Breast epithelium (tissue), 4 donors: Measurements from ENCODE around the gene ATP8B3. TPM values are rescaled to one million over a fixed set of nuclear protein-coding genes. Genes with fewer than 3 reads are reported as not detected.

Experiments used
- DNase-seq, 2 donors: peaks; one replicate each; pipeline ENCODE4 v3.0.0-alpha.2; 2019; ENCODE audit warnings: low spot score in 2 of 2
- H3K27ac ChIP-seq, 2 donors: fragments of 200-600 bp; sonication (generic) in 1 of 2; one replicate each; pipeline ENCODE4 v1.5.1; 2016 to 2019; ENCODE audit warnings: mild to moderate bottlenecking in 1 of 2
- H3K27me3 ChIP-seq, 2 donors: fragments of 200-600 bp; sonication (generic) in 1 of 2; one replicate each; pipeline versions ENCODE4 v1.5.1 to v1.6.0; 2017 to 2019; ENCODE audit warnings: control low read depth in 1 of 2, mild to moderate bottlenecking in 1 of 2
- H3K36me3 ChIP-seq: fragments of 200-600 bp; one replicate; pipeline ENCODE4 v1.5.1; 2019
- H3K4me1 ChIP-seq, 2 donors: fragments of 200-600 bp; sonication (generic); one replicate each; pipeline ENCODE4 v1.5.1; 2016 to 2019; ENCODE audit warnings: control low read depth in 1 of 2
- H3K4me3 ChIP-seq, 3 donors: fragments of 200-600 bp; sonication (generic); 1 replicate in 2 of 3; 2 replicates in 1 of 3; pipeline ENCODE4 v1.5.1; 2016 to 2019; ENCODE audit warnings: mild to moderate bottlenecking in 3 of 3, moderate library complexity in 2 of 3
- H3K9me3 ChIP-seq, 2 donors: fragments of 200-600 bp; sonication (generic) in 1 of 2; one replicate each; pipeline ENCODE4 v1.5.1; 2016 to 2019; ENCODE audit warnings: control low read depth in 1 of 2
- POLR2A ChIP-seq: fragments of 450-650 bp; IDR thresholded peaks from one replicate; pipeline ENCODE4 v1.6.1; 2016; ENCODE audit warnings: antibody characterized with exemption, mild to moderate bottlenecking, moderate library complexity
- POLR2AphosphoS5 ChIP-seq, 3 donors: sonication (generic); formaldehyde crosslinking; IDR thresholded peaks; one replicate each; pipeline ENCODE4 v1.6.1; 2017; ENCODE audit warnings: antibody characterized with exemption in 3 of 3
- intact Hi-C: fragments of 100-400 bp; cut with DNase I; formaldehyde crosslinking; loops from one replicate; pipeline ENCODE4 v1.15.1; 2023; ENCODE audit warnings: low total_unique reads
- total RNA-seq, 3 donors: library from RNA; depleted of rRNA; stranded (reverse); fragments of >200 nt; gene quantifications; one replicate each; pipeline ENCODE4 v1.1.0, GENCODE V29; 2016
- TF ChIP-seq, protein P1 (sequence below), 3 donors: fragments of 450-650 bp; IDR thresholded peaks; one replicate each; pipeline ENCODE4 v1.5.1; 2016 to 2017; ENCODE audit warnings: antibody characterized with exemption in 3 of 3, mild to moderate bottlenecking in 3 of 3, moderate library complexity in 3 of 3

ATP8B3 gene
- total RNA-seq, 3 donors from 2014 or later = 0.66 to 1.4 (median 1.0) TPM

DNA sequence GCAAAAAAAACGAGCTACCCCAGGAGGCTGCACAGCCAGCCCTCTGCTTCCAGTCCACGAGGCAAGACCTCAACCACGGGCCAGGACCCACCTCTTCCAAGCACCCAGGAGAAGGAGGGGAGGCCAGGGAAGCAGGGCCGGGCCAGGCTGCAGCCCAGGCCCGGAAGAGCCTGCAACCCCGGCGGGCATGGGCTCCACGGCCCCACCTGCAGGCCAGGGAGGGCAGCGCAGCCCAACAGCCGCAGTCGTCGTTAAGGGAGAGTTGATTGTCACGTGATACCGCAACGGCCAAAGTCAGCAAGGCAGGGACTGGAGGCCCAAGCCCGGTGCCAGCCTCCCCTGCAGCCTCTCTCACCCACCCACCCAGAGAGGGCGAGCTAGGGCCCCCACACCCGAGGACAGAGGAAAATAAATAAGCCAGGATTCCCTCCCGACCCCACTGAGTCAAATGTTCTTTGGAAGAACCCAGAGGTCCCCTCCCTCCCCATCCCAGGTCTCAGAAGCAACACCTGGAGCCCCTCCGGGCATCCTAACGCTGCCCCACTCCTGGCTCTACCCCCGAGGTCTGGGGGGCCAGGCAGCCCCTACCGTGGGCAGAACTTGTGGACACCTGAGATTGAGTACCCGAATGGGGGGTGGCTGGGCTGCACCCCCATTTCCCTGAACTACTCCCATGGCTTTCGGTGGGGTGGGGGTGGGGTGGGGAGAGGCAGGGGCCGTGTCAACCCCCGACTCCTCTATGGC lies 41.4 kb upstream of the ATP8B3 start:
- intact Hi-C loops = no loop called here
- H3K27ac ChIP-seq = peak overlapping the region; percentile 93 to 95

DNA sequence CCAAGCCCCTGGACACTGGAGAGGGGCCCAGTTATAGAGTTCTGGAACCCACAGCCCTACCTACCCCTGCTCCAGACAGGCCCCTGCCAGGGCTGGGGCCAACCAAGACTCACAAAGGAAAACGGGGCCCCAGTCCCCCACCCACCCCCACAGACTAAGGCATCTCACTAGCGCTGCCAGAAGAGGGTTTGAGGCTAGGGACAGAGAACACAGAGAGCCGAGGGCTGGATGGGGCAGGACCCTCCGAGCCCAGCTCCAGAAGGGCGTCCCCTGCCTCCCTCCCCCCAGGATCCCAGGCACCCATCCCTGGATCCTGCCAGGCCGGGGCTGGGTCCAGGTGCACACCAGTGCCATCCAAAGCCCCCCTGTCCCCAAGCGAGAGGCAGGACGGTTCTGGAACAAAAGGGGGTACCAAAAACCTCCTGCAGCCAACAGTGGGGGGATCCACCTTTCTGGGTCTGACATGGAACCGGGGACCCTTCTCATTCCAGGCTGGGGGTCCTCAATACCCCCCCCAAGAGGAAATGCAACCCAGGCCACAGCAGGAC lies 40.6 kb upstream of the ATP8B3 start:
- Histone ChIP-seq H3K4me1 (peaks cover 12 to 23% of the 10 kb centered on the region in 2 donors), H3K27me3 (no peaks in the 10 kb centered on the region), H3K9me3 (no peaks in the 10 kb centered on the region), H3K27ac (peak overlapping the region in 1 of 2 donors; percentile 17), H3K4me3 (no peak overlapping the region), H3K36me3 (no peaks in the 10 kb centered on the region)
- TF ChIP-seq POLR2AphosphoS5 (IDR thresholded peaks at IDR 0.05) = no peak
- TF ChIP-seq POLR2A = no peak
- TF ChIP-seq, protein P1, sequence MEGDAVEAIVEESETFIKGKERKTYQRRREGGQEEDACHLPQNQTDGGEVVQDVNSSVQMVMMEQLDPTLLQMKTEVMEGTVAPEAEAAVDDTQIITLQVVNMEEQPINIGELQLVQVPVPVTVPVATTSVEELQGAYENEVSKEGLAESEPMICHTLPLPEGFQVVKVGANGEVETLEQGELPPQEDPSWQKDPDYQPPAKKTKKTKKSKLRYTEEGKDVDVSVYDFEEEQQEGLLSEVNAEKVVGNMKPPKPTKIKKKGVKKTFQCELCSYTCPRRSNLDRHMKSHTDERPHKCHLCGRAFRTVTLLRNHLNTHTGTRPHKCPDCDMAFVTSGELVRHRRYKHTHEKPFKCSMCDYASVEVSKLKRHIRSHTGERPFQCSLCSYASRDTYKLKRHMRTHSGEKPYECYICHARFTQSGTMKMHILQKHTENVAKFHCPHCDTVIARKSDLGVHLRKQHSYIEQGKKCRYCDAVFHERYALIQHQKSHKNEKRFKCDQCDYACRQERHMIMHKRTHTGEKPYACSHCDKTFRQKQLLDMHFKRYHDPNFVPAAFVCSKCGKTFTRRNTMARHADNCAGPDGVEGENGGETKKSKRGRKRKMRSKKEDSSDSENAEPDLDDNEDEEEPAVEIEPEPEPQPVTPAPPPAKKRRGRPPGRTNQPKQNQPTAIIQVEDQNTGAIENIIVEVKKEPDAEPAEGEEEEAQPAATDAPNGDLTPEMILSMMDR (IDR thresholded peaks at IDR 0.05) = no peak
- intact Hi-C loops = no loop called here
- DNase-seq = no peak

More for the DNA sequence above, 41.4 kb upstream of the ATP8B3 start:
- H3K9me3 ChIP-seq = no peaks in the 10 kb centered on the region
- no peaks in the 10 kb centered on the region for H3K36me3 ChIP-seq
- no peaks in the 10 kb centered on the region for H3K27me3 ChIP-seq
- peak overlapping the region in 1 of 3 donors; percentile 29 for H3K4me3 ChIP-seq
- peaks cover 14 to 23% of the 10 kb centered on the region in 2 donors for H3K4me1 ChIP-seq
- TF ChIP-seq POLR2A (no peak), POLR2AphosphoS5 (IDR thresholded peaks at IDR 0.05) (peak in 1 of 3 donors; percentile 23)
- TF ChIP-seq, protein P1 (IDR thresholded peaks at IDR 0.05) = peak; percentile 86 to 94 (median 94)
- DNase-seq = peak; percentile 79 to 87

DNA sequence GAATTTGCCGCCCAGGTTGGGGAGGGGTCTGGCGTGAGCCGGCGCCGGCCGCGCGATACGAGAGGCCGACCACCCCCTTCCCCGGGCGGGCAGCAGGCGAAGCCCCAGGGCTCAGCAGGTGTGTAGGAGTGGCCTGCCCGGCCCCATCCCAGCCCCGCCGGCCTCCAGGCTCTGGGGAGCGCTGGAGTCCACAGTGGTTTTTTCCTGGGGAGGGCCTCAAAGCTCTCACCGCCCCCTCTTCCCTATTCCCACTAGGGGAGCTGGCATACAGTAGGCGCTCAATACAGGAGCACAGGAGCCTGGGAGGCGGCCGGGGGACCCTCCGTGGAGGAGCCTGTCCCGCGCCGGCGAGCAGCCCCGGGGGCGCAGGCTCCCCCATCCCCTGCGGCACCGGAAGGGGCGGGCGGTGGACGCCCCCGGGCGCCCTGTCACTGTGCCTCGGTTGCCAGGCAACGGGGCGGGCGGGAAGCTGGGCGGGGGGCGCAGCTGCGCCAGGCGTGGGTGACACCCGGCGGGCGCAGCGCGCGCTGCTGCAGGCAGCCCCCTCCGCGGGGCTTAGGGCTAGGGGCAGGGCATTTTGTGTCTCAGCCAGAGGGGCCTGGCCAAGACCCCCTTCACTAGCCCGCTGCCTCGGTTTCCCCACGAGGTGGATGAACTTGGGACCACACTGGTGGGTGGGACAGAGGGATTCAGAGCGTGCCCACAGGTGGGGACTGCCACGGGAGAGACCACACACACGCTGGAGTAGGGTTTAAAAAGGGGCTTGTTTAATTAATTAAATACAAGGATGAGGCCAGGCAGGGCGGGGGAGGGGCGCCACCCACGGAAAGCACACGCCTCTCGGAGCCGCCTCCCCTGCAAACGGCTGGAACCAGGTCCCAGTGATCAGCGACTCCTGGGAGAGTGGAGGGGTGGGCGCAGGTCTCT lies 39.8 kb upstream of the ATP8B3 start:
- intact Hi-C loops = no loop called here
- peak overlapping the region in 1 of 2 donors; percentile 17 for H3K27ac ChIP-seq
- no peaks in the 10 kb centered on the region for H3K27me3 ChIP-seq
- peaks cover 7 to 28% of the 10 kb centered on the region in 2 donors for H3K4me1 ChIP-seq
- no peaks in the 10 kb centered on the region for H3K9me3 ChIP-seq
- DNase-seq = no peak
- no peak for TF ChIP-seq POLR2AphosphoS5 (IDR thresholded peaks at IDR 0.05)
- TF ChIP-seq POLR2A = no peak
- TF ChIP-seq, protein P1 (IDR thresholded peaks at IDR 0.05) = no peak
- H3K4me3 ChIP-seq = peak overlapping the region in 2 of 3 donors; percentile 31 to 47
- no peaks in the 10 kb centered on the region for H3K36me3 ChIP-seq

DNA sequence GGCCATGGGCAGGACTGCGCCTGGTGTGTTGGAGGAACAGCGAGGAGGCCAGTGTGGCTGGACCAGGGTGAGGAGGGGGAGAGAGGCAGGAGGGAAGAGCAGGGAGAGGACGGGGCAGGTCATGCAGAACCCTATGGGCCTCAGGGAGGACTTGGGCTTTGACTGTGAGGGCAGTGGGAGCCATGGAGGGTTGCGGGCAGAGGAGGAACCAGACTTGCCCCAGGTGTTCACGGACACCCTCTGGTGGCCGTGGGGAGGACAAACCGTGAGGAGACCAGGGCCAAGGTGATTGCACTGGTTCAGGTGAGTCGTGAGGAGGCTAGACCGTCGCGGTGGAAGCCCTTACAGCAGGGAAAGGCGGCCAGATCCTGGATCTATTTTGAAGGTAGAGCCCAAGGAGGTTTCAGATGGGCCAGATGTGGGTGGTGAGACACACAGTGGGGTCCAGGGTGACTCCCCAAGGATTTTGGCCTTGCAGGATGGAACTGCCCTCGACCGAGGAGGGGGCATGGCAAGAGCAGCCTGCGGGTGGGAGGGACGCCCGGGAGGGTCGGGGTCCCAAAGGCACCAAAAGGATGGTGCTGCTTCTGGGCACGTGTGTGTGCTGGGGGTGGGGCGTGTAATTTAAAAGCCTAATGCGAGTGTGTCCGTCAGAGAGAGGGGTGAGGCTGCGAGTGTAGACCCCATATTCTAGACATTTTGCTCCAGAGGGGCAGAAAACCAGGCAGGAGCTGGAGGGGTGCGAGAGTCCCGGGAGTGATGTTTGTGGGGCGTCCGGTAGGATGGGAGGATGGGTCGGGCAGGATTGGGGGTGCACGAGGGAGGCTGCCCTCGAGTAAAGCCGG lies 39.0 kb upstream of the ATP8B3 start:
- Histone ChIP-seq H3K4me3 (no peak overlapping the region), H3K9me3 (no peaks in the 10 kb centered on the region), H3K4me1 (peaks cover 12 to 30% of the 10 kb centered on the region in 2 donors), H3K27ac (peak overlapping the region in 1 of 2 donors; percentile 17), H3K36me3 (no peaks in the 10 kb centered on the region), H3K27me3 (no peaks in the 10 kb centered on the region)
- DNase-seq = no peak
- TF ChIP-seq, protein P1 (IDR thresholded peaks at IDR 0.05) = no peak
- TF ChIP-seq POLR2AphosphoS5 (IDR thresholded peaks at IDR 0.05) (no peak), POLR2A (no peak)
- intact Hi-C loops = no loop called here
